Measurements from ENCODE around the gene LEKR1.

Gene LEKR1

DNA sequence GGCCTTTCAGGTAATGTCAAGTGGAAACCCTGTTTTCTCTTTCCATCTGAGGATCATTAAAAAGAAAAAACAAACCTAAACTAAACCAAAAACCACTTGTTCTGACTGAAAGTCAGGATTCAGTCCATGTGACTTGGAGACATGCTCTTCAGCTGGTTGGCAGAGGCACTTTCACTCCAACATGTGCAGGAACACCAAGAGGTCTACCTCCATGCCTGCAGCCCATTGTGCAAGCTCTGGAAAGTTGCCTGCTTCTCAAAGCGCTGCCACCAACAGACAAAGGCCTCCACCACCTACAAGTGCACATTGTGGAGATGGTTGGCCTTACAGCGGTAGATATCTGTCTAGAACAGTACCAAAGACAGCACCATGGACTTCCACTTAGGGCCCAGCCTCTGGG lies 161.8 kb downstream of the LEKR1 start:
- no peak for DNase-seq

DNA sequence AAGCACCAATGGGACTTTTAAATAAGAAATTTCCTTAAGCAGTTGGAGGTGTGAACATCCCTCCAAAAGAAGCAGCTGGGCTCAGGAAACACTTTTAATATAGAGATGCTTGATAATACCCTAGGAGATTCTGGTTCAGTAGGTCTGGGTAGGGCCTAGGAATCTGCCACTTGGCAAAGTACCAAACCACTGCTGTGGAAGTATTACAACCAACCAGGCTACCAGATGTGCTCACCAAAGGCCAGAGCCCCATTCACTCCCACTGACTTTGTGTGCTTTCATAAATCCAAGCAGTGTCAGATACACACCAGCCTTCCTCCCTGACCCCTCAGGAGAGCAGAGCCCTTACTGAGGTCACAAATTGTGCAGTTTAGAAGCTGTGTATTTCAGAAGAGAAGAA lies 171.2 kb downstream of the LEKR1 start:
- peak; percentile 8 for DNase-seq

DNA sequence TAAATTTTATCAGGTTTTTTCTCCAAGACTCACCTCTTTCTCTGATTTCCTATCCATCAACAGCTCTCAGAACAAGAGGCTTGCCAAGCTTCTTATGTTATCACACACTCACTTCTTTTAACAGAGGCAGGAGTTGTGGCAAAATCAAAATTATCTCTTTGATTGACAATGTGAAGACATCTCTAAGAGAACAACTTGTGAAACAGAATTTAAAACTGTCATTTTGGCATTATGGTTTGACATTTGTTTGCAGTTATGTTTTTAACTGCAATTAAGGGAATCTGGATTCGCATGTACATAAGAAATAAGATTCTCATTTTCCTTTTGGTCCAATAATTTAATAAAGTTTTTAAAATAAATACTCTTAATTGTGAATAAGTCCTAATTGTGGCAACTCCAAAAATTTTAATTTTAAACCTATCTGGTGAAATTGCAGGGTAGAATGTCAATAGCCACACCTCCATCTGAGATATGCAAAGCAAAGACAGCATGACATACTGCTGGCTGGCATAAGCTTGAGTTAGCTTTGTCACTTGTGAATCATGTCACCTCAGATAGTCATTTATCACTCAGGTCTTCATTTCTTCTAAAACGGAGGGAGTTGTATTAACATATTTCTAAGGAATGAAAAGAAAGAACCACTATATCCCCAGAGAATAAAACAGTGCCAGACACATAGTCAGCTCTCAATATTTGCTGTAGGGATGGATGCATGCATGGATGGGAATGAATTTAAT lies 175.2 kb downstream of the LEKR1 start:
- no peak for DNase-seq

DNA sequence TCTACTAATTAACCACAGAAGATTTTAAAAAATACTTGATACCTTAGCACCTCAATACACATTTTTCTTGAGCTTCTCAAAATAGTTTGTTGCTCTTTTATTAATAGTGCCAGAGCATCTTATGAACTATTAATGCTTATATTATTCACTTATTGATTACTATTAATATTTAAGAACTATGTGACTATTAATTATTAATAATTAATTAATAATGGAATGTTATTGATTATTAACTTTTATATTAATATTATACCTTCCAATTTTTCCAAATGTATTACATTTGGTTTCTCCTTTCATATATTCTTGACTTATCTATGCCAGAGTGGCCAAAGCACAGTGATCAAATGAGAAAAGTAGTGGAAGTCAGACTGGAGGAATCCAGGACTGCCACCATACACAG lies 195.5 kb downstream of the LEKR1 start:
- no peak for DNase-seq

DNA sequence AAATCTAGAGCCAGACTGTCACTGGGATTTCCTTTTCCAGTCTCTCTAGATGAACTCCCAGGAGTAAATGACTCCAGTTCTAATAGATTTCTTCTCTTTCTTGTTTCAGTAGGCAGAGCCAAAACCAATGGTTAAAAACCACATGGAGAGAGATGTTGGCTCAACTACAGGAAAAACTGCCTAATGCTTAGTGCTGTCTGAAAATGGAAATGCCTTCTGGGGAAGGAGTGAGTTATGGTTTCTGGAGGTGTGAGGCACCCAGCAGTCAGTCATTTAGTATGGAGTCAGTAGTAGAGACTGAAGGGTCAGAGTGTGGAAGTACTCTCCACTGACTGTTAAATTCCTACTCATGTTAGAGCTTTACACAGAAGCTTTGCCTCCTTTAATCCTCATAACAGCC lies 197.1 kb downstream of the LEKR1 start:
- no peak for DNase-seq

DNA sequence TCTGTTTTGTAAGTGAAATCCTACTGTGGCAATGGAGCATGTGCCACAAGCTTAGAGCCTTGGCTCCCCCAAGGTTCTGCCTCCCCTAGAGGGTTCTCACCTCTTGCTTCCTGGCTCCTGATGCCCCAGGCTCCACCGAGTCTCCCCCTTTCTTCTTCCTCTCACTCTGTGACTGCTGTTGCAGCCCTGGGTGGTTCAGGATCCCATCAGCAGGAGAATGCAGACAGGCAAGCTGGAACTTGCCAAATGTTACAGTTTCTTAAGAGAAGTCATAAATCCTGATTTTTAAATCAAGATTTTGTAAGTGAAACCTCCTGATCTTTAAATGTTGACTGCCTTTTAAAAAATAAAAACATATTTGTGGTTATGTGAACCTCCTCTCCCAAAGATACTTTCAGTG lies 199.9 kb downstream of the LEKR1 start:
- no peak for DNase-seq

DNA sequence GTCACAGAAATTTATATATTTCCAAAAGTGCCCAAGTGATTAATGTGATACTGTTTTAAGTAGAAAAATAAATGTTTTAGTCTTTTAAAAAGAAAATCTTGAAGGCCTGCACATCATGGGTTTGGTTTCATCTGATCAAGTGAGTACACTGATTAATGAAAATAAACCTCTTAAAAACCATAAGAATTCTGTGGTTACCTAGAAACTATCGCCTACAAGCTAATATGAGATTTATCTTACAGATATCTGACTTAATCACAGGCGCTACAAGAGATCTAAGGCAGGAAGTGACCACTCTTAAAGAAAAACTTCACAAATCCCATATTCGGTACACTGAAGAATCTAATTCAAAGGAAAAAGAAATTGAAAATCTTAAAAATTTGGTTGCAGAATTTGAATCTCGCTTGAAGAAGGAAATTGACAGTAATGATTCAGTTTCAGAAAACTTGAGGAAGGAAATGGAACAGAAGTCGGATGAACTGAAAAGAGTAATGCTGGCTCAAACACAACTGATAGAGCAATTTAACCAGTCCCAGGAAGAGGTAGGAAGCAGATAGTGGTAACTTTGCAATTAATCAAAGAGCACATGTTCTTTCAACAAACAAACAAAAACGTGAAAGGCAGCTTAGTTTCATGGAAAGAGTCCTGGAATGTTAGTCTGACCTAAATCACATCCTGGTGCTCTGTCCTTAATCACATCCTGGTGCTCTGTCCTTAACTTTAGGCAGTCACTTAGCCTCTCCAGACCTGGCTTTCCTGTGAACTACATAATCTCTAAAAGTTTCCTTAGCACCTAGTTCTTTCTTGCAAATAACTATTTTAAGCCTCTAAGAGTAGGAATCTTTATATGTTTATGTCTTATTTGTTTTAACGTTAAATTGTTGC lies 201.9 kb downstream of the LEKR1 start:
- DNase-seq: no peak

DNA sequence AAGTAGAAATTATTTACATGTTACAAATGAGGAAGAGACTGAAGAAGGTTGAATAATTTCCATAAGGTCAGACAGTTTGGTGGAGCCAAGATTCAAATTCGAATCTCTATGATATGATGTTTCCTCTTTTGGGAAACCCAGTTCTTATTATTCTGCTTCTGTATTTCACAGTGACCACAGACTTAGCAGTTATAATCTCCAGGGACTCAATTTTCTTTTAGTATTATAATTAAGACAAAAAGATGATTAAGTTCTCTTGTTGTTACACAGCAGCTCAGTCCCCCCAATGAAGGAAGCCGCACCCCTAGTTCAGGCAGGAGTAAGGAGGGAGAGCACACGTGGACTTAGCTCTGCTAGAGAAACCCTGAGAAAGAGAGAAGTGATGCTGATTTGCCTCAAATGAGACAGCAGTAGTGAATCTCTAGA lies 203.2 kb downstream of the LEKR1 start:
- DNase-seq: peak; percentile 15

DNA sequence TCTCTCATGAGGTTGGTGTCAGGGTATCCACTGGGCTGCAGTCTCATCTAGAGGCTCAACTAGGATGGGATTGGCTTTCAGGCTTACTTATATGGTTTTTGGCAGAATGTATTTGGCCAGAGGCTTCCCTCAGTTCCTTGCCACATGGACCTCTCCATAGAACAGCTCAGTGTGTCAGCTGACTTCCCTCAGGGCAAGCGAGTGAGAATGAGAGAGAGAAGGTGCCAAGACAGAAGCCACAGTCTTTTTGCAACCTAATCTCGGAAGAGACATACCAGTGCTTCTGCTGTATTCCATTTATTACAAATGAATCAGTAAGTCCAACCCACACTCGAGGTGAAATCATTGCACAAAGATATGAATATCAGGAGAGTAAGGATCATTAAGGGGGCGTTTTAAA lies 204.6 kb downstream of the LEKR1 start:
- no peak for DNase-seq

DNA sequence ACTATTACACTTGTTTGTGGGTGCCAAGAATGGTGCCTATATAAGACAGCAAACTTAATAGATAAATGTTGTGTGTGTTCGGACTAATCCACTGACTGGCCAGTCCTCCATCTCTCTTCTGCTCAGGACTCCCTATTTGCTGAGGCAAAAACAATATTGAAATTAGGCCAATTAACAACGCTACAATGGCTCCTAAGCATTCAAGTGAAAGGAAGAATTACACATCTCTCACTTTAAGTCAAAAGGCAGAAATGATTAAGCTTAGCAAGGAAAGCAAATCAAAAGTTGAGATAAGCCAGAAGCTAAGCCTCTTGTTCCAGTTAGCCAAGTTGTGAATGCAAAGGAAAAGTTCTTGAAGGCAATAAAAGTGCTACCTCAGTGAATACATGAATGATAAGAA lies 206.8 kb downstream of the LEKR1 start:
- DNase-seq: no peak

DNA sequence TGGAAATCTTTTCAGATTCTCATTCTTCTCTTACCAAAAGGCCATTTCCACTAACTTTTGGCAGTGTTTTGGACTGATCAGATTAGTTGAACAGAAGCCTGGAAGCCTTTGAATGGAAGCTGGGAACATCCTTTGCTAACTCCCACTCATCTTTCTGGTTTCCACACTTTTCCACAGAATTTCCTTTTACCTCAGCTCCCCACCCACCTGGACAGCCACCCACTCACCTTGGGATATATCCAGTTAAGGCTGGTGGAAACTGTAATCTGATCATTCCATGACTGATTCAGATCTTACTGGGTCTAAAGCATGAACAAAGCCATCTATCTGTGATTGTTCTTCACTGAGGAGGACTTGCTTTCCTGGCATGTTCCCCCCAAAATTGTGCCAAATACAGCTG lies 214.3 kb downstream of the LEKR1 start:
- DNase-seq: no peak

DNA sequence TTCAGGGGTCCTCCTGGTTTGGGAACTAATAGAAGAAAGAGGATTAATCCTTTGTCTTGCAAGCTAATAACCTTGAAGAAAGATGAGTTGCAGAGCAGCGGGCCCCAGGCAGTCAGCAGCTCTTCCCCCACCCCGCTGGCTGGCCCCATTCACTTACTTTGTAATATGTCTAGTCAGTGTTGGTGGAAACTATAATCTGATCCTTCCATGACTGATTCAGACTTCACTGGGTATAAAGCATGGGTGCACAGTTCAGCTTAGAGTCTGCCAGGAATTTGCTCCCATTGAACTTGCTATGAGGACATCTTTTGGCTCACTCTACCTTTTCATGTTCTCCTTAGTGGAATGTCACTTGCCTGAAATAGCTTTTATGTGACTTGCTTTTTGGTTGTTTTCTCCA lies 216.1 kb downstream of the LEKR1 start:
- no peak for DNase-seq

DNA sequence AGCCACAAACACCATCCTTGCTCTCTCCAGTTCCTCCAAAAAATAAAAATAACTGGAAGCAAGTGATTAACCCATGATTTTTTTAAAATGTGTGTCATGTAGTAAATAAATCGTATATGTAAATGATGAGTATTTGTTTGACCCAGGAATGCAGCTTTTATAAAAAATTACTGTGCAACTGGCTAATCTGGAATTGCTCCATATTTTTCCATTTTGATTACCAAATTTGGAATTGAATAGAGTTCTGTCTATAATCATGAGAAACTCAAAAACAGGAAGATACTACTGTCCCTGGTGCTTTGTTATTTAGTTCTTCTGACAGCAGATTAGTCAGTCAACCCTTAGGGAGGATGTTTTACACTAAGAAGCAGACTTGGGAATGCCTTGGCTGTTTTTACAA lies 217.6 kb downstream of the LEKR1 start:
- DNase-seq: no peak

DNA sequence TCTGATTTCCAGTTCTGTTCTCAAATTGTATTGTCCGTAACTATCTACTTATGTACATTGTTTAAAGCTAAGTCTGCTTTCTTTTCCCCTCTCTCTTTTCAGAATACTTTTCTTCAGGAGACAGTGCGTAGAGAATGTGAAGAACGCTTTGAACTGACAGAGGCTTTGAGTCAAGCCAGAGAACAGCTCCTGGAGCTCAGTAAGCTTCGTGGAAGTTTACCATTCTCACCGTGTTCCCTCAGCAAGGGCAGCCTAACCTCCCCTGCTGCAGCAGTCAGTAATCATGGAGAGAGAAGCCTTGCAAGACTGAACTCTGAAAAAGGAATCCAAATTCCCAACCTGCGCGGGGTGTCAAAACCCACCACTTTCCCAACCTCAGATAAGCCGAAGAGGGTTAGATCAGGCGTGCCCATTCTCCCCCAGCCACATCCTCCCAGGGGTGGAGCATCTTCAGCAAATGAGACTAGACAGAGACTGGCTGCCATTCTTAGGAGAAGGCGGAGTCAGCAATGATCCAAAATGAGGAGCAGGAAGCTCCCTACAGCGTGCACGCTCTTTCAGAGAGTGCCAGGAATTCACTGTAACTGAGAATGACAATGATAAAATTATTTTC lies 219.2 kb downstream of the LEKR1 start:
- no peak for DNase-seq

DNA sequence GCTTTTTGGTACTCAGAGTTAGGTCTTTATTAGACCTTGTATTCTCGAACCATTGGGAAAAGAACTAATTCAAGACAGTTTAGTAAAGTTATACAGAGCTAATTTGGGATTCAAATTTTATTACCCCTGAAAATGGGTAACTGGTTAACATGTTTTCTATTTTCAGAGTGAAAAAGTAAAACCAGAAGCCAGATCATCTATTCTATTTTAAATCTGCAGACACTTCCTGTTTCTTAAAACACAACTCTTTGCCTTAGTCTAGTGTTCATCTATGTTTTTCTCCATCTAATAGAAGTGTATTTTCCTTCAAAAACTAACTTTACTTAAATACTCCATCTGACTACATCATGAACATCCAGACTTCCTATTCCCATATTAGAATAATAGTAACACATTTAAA lies 220.4 kb downstream of the LEKR1 start:
- no peak for DNase-seq

DNA sequence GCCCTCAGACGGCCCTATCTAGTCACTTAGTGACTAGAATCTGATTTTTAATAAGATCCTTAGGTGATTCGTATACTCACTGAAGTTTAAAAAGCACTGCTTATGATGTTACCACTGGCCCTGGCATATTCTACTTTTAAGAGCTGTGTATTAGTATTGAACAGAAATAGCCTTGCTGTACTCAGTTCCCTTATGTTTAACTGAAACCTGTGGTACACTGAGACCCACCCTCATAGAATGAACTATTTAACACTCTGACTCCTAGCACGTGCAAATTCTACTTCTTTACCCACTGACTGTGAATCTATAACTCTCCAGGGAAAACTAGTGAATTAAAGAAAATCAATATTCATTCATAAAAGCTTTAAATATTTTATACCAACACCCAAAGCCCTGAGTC lies 224.9 kb downstream of the LEKR1 start:
- DNase-seq: no peak

DNA sequence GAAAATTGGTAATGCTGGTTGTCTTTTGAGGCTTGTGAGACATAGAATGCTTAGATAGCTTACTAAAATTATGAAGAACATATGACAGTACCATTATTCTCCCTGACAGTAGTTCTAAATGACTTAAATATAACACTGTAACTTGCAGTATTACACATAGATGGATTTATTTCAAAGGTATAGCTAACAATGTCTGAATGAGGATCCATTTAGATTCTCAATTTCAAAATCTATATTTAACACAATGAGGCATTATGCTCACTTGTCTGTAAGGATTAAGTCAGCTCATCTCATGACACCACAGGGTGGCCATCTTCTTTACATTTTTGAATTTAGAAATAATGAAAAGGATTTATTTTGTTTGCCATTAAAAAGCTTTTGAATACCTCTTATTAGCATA lies 225.4 kb downstream of the LEKR1 start:
- DNase-seq: no peak

DNA sequence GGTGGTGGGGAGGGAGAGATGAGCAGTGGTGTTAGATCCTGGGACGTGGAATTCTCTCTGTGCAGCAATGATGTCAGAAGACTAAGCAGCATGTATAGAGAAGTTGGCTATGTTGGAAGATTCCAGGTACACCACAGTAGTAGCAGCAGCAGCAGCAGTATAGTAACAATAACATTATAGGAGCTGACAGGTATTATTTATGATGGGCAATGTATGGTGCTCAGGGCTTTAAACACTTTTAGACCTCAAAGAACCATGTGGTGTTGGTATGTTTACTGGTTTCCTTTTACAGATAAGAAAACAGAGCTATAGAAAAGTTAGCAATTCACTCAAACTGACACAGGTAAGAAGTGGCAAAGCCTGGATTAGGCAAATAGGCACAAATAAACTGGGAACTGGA lies 229.9 kb downstream of the LEKR1 start:
- DNase-seq: no peak

DNA sequence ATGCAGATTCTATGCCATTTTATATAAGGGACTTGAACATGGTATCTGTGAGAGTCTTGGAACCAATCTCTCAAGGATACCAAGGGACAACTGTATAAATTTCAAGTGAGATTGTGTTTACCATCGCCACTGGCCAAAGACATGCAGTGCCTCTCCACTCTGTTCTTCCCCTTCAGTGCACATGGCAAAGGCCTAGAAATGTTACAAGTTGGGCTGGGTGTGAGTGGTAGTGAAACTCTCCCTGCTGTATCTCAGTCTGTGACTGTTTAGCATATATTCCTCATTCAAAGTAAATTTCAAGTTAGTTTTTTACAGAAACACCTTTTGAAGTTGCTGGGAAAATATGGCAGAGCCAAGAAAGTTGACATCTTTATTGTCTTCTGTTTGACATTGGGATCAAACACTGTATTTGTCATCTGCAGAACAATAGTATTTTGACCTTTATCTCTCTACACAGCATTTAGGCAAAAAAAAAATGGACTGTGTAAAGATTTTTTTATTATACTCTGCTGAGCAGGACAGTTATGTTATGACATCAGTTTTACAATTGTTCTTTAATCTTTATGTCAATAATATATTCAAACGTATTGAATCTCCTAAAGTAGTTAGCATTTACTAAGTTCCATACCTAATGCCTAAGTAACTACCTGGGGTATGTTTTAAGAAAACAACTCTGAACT lies 232.4 kb downstream of the LEKR1 start:
- DNase-seq: no peak

DNA sequence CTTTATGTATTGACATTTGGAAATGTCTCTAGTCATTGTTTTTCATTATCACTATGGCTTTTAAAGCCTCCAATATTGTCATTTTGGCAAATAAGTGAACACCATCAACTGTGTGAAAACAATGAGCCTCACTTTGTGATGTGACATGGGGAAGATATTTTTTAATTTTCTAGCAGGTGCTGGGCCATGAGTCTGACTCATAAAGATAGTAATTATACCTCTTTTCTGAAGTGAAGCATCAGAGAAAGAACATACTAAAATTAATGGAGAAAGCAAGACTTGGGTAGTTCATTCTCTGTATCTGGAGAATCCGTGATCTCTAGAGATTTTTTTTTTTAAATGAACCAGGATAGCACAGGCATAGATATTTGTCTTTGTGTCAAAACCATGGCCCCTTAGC lies 233.0 kb downstream of the LEKR1 start:
- DNase-seq: no peak

DNA sequence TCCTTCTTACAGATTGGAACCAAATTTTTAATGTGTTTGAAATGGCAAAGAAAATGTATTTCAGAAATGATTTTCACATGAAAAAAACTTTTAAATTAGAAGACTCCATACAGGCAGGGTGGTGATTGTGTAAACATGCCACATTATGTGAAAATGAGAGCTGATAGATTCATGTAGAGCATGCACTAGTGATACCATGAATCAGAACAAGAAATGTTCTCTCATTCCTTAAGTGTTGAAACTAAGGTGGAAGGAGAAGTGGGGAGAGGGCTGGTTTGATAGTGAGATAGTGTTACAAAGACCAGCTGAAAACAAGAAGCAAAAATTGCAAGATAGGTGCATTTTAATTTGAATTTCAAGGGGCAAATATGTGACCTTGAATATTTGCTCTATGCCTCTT lies 233.5 kb downstream of the LEKR1 start:
- DNase-seq: no peak

DNA sequence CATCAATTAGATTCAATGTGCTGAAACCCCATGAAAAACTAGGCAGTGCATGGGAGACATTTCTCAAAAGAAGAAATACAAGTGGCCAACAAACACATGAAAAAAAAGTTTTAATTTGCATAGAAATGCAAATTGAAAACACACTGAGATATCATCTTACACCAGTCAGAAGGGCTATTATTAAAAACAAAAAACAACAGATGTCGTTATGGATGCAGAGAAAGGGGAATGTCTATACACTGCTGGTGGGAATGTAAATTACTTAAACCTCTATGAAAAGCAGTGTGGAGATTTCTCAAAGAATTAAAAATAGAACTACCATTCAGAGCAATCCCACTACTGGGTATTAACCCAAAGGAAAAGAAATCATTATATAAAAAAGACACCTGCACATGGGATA lies 235.1 kb downstream of the LEKR1 start:
- no peak for DNase-seq

DNA sequence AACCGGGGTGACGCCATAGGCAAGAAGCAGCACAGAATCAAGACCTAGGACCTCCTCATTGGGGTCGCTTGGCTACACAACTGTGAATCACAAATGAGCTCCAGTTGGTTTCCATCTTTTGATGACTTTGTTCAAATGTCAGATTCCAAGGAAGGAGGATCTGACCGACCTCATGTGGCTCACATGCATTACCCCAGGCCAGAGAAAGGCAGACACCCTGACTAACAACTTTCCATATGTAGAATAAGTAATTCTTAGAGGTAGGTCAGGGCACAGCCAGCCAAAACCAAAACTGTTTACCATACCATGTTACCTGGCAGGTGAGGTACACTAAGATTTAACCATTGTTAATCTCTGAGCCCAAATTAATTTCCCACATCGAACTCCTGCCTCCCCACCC lies 237.3 kb downstream of the LEKR1 start:
- no peak for DNase-seq

DNA sequence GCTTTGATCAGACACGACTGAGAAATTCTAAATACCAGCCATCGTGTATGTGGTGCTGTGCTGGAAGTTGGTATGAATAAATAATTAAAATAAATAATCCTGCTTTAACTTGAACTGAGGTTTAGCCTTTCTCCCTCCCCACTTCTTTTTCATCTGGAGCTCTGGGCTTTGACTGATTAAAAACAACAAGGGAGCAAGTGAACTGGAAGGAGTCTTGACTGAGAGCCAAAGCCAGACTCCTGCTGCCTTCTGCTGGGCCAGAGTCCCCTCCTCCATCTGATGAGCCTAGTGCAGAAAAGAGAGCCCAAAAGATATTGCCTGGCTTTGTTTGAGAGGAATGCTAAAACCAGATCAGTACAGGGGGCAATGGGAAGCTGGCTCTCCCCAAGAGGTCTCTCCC lies 237.8 kb downstream of the LEKR1 start:
- no peak for DNase-seq

All from hematopoietic multipotent progenitor cell treated with erythropoietin and hydrocortisone succinate and interleukin-3 and kit ligand, for 4 days (in vitro differentiated cells).